ENCODE results near the gene FGF2. TPM values are rescaled to one million over a fixed set of nuclear protein-coding genes. Genes with fewer than 3 reads are reported as not detected.
"Not testable (repeated sequence)": the region's sequence is repeated elsewhere in the genome, so short reads cannot be mapped to it uniquely, and the experiment has no call there.

FGF2 gene
- total RNA-seq, 1 experiment from 2014 or later = 13.0 TPM

DNA sequence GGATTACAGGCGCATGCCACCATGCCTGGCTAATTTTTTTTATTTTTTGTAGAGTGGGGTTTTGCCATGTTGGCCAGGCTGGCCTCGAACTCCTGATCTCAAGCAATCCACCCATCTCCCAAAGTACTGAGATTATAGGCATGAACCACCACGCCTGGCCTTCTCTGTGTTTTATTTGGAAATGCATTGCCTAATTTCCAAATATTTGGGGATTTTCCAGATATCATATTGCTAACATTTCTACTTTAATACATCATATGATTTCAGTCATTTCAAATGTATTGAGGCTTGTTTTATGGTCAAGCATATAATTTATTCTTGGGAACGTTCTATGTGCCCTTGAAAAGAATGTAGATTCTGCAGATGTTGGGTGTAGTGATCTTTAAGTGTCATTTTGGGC, 38.8 kb downstream of the FGF2 start:
- BruUV-seq (replicated peaks) = no TSS peak
- TF ChIP-seq EZH2 (IDR thresholded peaks at IDR 0.05; ENCODE audit: borderline replicate concordance, low read depth, low read length, poor library complexity, severe bottlenecking) = no peak
- TF ChIP-seq, protein P1, sequence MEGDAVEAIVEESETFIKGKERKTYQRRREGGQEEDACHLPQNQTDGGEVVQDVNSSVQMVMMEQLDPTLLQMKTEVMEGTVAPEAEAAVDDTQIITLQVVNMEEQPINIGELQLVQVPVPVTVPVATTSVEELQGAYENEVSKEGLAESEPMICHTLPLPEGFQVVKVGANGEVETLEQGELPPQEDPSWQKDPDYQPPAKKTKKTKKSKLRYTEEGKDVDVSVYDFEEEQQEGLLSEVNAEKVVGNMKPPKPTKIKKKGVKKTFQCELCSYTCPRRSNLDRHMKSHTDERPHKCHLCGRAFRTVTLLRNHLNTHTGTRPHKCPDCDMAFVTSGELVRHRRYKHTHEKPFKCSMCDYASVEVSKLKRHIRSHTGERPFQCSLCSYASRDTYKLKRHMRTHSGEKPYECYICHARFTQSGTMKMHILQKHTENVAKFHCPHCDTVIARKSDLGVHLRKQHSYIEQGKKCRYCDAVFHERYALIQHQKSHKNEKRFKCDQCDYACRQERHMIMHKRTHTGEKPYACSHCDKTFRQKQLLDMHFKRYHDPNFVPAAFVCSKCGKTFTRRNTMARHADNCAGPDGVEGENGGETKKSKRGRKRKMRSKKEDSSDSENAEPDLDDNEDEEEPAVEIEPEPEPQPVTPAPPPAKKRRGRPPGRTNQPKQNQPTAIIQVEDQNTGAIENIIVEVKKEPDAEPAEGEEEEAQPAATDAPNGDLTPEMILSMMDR (conservative IDR thresholded peaks at IDR 0.05; ENCODE audit: low read depth, low read length) = no peak
- CTCF ChIA-PET = no interaction called here

DNA sequence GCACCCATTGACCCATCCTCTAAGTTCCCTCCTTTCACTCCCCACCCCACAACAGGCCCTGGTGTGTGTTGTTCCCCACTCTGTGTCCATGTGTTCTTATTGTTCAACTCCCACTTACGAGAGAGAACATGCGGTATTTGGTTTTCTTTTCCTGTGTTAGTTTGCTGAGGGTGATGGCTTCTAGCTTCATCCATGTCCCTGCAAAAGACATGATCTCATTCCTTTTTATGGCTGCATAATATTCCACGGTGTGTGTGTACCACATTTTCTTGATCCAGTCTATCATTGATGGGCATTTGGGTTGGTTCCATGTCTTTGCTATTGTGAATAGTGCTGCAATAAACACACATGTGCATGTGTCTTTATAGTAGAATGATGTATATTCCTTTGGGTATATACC, 41.6 kb downstream of the FGF2 start:
- CTCF ChIA-PET; H3K9me3 ChIP-seq (ENCODE audit: low read depth, low read length, poor library complexity, severe bottlenecking); H3K27me3 ChIP-seq (replicated peaks; ENCODE audit: insufficient read depth, low read depth, low read length, poor library complexity); H3K4me1 ChIP-seq (ENCODE audit: insufficient read depth, low read length, poor library complexity, severe bottlenecking); BruUV-seq (replicated peaks); H3K4me3 ChIP-seq (ENCODE audit: low read depth, low read length, poor library complexity, severe bottlenecking); intact Hi-C loops (cut with micrococcal nuclease; ENCODE audit: unreplicated experiment); POLR2A ChIA-PET (ENCODE audit: low non-redundant PET); H3K27ac ChIP-seq (ENCODE audit: low read depth, low read length, poor library complexity, severe bottlenecking); H3K36me3 ChIP-seq (ENCODE audit: insufficient read depth, low read length, poor library complexity, severe bottlenecking); DNase-seq (ENCODE audit: low spot score): not testable (repeated sequence)

More for the DNA sequence above, 38.8 kb downstream of the FGF2 start:
- Histone ChIP-seq H3K4me1 (ENCODE audit: insufficient read depth, low read length, poor library complexity, severe bottlenecking) (no peaks in the 10 kb centered on the region), H3K9me3 (ENCODE audit: low read depth, low read length, poor library complexity, severe bottlenecking) (no peaks in the 10 kb centered on the region), H3K36me3 (ENCODE audit: insufficient read depth, low read length, poor library complexity, severe bottlenecking) (no peaks in the 10 kb centered on the region), H3K27ac (ENCODE audit: low read depth, low read length, poor library complexity, severe bottlenecking) (no peak overlapping the region), H3K27me3 (replicated peaks; ENCODE audit: insufficient read depth, low read depth, low read length, poor library complexity) (no peaks in the 10 kb centered on the region), H3K4me3 (ENCODE audit: low read depth, low read length, poor library complexity, severe bottlenecking) (no peak overlapping the region)
- intact Hi-C loops (cut with micrococcal nuclease; ENCODE audit: unreplicated experiment) = no loop called here
- POLR2A ChIA-PET (ENCODE audit: low non-redundant PET) = no interaction called here
- DNase-seq (ENCODE audit: low spot score) = no peak

DNA sequence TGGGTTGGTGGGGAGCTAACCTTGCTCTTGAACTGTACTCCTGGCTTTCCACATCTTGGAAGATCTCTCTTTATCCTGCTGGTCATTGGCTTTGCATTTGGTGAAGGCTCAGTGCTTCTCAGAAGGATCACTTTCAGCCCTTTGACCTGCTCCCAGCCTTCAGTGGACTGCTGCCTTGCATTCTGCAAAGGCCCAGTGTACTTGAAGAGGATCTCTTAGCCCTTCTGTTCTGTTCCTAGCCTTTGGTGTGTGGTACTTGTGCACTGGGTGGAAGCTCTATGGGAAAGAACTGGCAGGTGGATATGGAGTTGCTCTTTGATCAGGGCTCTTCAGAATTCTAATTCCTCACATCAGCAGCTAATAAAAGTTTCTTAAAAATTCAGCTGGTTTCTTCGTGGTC, 46.5 kb downstream of the FGF2 start:
- no peaks in the 10 kb centered on the region for H3K27me3 ChIP-seq (replicated peaks; ENCODE audit: insufficient read depth, low read depth, low read length, poor library complexity)
- TF ChIP-seq, protein P1 (conservative IDR thresholded peaks at IDR 0.05; ENCODE audit: low read depth, low read length) = no peak
- TF ChIP-seq EZH2 (IDR thresholded peaks at IDR 0.05; ENCODE audit: borderline replicate concordance, low read depth, low read length, poor library complexity, severe bottlenecking) = no peak
- no peak for DNase-seq (ENCODE audit: low spot score)
- H3K4me1 ChIP-seq (ENCODE audit: insufficient read depth, low read length, poor library complexity, severe bottlenecking) = peaks cover 5% of the 10 kb centered on the region
- no peak overlapping the region for H3K4me3 ChIP-seq (ENCODE audit: low read depth, low read length, poor library complexity, severe bottlenecking)
- intact Hi-C loops (cut with micrococcal nuclease; ENCODE audit: unreplicated experiment) = no loop called here
- no peaks in the 10 kb centered on the region for H3K9me3 ChIP-seq (ENCODE audit: low read depth, low read length, poor library complexity, severe bottlenecking)
- ChIA-PET POLR2A (ENCODE audit: low non-redundant PET) (no interaction called here), CTCF (no interaction called here)
- H3K27ac ChIP-seq (ENCODE audit: low read depth, low read length, poor library complexity, severe bottlenecking) = no peak overlapping the region
- no TSS peak for BruUV-seq (replicated peaks)
- no peaks in the 10 kb centered on the region for H3K36me3 ChIP-seq (ENCODE audit: insufficient read depth, low read length, poor library complexity, severe bottlenecking)

DNA sequence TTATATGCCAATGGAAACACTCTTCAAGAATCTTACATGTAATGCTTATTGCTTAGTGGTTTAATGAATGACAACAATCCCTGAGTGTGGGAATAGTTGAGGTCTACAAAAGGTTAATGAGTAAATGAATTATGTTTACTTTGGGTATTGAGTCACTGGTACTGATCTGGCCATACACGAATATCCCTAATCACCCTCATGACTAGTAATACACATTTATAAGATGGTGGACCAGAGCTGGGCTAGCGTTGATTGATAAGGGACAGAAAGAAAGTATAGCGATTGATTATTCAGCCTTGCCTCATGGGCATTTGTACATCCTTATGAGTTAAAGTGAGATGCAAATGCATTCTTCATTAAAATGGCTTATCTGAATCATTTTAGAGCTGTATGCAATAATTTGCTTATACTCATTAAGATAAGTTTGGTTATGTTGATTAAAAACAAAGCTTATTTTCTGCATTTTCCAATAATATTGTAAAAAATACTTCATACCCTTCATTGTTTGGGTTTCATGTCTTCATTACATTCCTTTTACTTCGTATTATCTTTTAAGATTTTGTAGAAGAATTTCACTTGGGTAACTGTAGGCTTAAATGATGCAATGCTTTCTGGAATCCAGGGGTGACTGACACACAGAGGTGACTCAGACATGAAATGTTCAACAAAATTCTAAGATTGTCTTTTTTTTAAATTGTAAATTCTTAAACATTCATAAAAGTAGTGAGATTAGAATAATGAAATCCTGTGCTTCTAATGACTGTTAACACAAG, 47.4 kb downstream of the FGF2 start:
- Histone ChIP-seq H3K27ac (ENCODE audit: low read depth, low read length, poor library complexity, severe bottlenecking) (no peak overlapping the region), H3K36me3 (ENCODE audit: insufficient read depth, low read length, poor library complexity, severe bottlenecking) (no peaks in the 10 kb centered on the region), H3K9me3 (ENCODE audit: low read depth, low read length, poor library complexity, severe bottlenecking) (no peaks in the 10 kb centered on the region), H3K27me3 (replicated peaks; ENCODE audit: insufficient read depth, low read depth, low read length, poor library complexity) (no peaks in the 10 kb centered on the region), H3K4me1 (ENCODE audit: insufficient read depth, low read length, poor library complexity, severe bottlenecking) (peaks cover 5% of the 10 kb centered on the region), H3K4me3 (ENCODE audit: low read depth, low read length, poor library complexity, severe bottlenecking) (no peak overlapping the region)
- CTCF ChIA-PET = no interaction called here
- TF ChIP-seq, protein P1 (conservative IDR thresholded peaks at IDR 0.05; ENCODE audit: low read depth, low read length) = no peak
- no peak for TF ChIP-seq EZH2 (IDR thresholded peaks at IDR 0.05; ENCODE audit: borderline replicate concordance, low read depth, low read length, poor library complexity, severe bottlenecking)
- POLR2A ChIA-PET (ENCODE audit: low non-redundant PET) = no interaction called here
- intact Hi-C loops (cut with micrococcal nuclease; ENCODE audit: unreplicated experiment) = no loop called here
- DNase-seq (ENCODE audit: low spot score) = peak; percentile 34
- no TSS peak for BruUV-seq (replicated peaks)
